HCT116 (cell line): ENCODE measurements around the gene ACSF2. TPM values are rescaled to one million over a fixed set of nuclear protein-coding genes. Genes with fewer than 3 reads are reported as not detected.

Source experiments
- ATAC-seq: fragments of 200-7000 bp; cut with Tn5 transposase; 2 replicates; pipeline ENCODE4 v1.9.1; 2020; ENCODE audit warnings: mild to moderate bottlenecking, moderate library complexity
- BruUV-seq: library from RNA; stranded (reverse); fragments of 400-500 nt; replicated peaks from 2 replicates; lab custom pipeline; 2021; lab: Mats Ljungman, UMichigan
- CTCF ChIA-PET: fragments of 300-600 bp; sonication (Branson Sonifier 250); formaldehyde crosslinking; loops from one replicate; lab custom pipeline; 2021; ENCODE audit warnings: antibody characterized with exemption; lab: Charles Lee
- POLR2A ChIA-PET: fragments of 300-600, 350-600 bp; sonication (Branson Sonifier 250); formaldehyde crosslinking; loops from one replicate; lab custom pipeline; 2021; ENCODE audit warnings: antibody characterized with exemption; lab: Charles Lee
- RAD21 ChIA-PET, 2 experiments: fragments of 300-600 bp; sonication (Branson Sonifier 250); formaldehyde crosslinking; loops; one replicate each; lab custom pipeline; 2023; ENCODE audit warnings: low total read pairs in 2 of 2; ENCODE audit not compliant: uncharacterized antibody in 2 of 2, unreplicated experiment in 2 of 2, low non-redundant PET in 1 of 2; lab: Charles Lee
- DNase-seq: peaks from one replicate; pipeline ENCODE4 v3.0.0-alpha.2; 2010; ENCODE audit warnings: low read depth, low spot score
- H2AFZ ChIP-seq: fragments of 200-600 bp; shearing (Covaris generic), sonication (generic); 2 replicates; pipeline ENCODE4 v1.6.1; 2017; ENCODE audit warnings: low read depth, mixed run types, mixed read lengths, antibody characterized with exemption, low read length; ENCODE audit not compliant: poor library complexity, severe bottlenecking
- H3K27ac ChIP-seq: 2 replicates; pipeline ENCODE4 v1.5.1; 2012; ENCODE audit warnings: low read depth, low read length
- H3K27me3 ChIP-seq: fragments of 200-600 bp; sonication (generic); 2 replicates; pipeline ENCODE4 v1.6.1; 2016; ENCODE audit warnings: mixed run types, low read length, mixed read lengths; ENCODE audit not compliant: insufficient read depth
- H3K36me3 ChIP-seq, 2 experiments: fragments of 200-500 bp in 1 of 2; fragments of 200-600 bp in 1 of 2; sonication (Bioruptor generic) in 1 of 2; sonication (generic) in 1 of 2; 2 replicates each; pipeline versions ENCODE4 v1.5.1 to v1.6.1; 2014 to 2016; ENCODE audit warnings: low read length in 2 of 2, inconsistent platforms in 1 of 2, mixed read lengths in 1 of 2, mixed run types in 1 of 2; ENCODE audit not compliant: insufficient read depth in 2 of 2, control insufficient read depth in 1 of 2
- H3K4me1 ChIP-seq, 2 experiments: fragments of 200-600 bp in 1 of 2; sonication (generic) in 1 of 2; 2 replicates each; pipeline versions ENCODE4 v1.5.1 to v1.6.1; 2012 to 2017; ENCODE audit warnings: low read length in 2 of 2, inconsistent platforms in 1 of 2, mild to moderate bottlenecking in 1 of 2, mixed read lengths in 1 of 2, mixed run types in 1 of 2, moderate library complexity in 1 of 2; ENCODE audit not compliant: insufficient read depth in 2 of 2, control insufficient read depth in 1 of 2
- H3K4me2 ChIP-seq: fragments of 200-600 bp; sonication (generic); 2 replicates; pipeline ENCODE4 v1.6.1; 2017; ENCODE audit warnings: mixed run types, low read length, mixed read lengths
- H3K4me3 ChIP-seq, 2 experiments: fragments of 200-600 bp in 1 of 2; sonication (generic) in 1 of 2; replicated peaks in 1 of 2; 2 replicates each; pipeline ENCODE4 v1.5.1; 2011 to 2016; ENCODE audit warnings: low read length in 2 of 2, control low read depth in 1 of 2, low read depth in 1 of 2, mild to moderate bottlenecking in 1 of 2, mixed read lengths in 1 of 2, mixed run types in 1 of 2
- H3K79me2 ChIP-seq: fragments of 200-600 bp; sonication (generic); 2 replicates; pipeline ENCODE4 v1.6.1; 2017; ENCODE audit warnings: mild to moderate bottlenecking, mixed run types, low read length, moderate library complexity, mixed read lengths; ENCODE audit not compliant: insufficient read depth
- H3K9ac ChIP-seq: fragments of 200-600 bp; sonication (generic); 2 replicates; pipeline ENCODE4 v1.6.1; 2016; ENCODE audit warnings: low read length, mixed read lengths
- H3K9me2 ChIP-seq: fragments of 200-600 bp; sonication (generic), shearing (Covaris generic); 2 replicates; pipeline ENCODE4 v1.6.1; 2017; ENCODE audit warnings: mixed run types, mild to moderate bottlenecking, moderate library complexity; ENCODE audit not compliant: insufficient read depth
- H3K9me3 ChIP-seq, 2 experiments: fragments of 200-500 bp in 1 of 2; fragments of 200-600 bp in 1 of 2; sonication (Bioruptor generic) in 1 of 2; sonication (generic) in 1 of 2; 2 replicates each; pipeline ENCODE4 v1.6.1; 2014 to 2017; ENCODE audit warnings: low read length in 2 of 2, mixed read lengths in 2 of 2, inconsistent platforms in 1 of 2, low read depth in 1 of 2, mild to moderate bottlenecking in 1 of 2, mixed run types in 1 of 2, moderate library complexity in 1 of 2; ENCODE audit not compliant: control insufficient read depth in 1 of 2, insufficient read depth in 1 of 2
- H4K20me1 ChIP-seq: fragments of 200-600 bp; sonication (generic), shearing (Covaris generic); 2 replicates; pipeline ENCODE4 v1.6.1; 2017; ENCODE audit warnings: mixed run types, mild to moderate bottlenecking, moderate library complexity; ENCODE audit not compliant: insufficient read depth
- CBX3 ChIP-seq: IDR thresholded peaks from 2 replicates; pipeline ENCODE4 v1.6.1; 2012; ENCODE audit warnings: low read depth
- EZH2 ChIP-seq: fragments of 200-600 bp; sonication (generic); IDR thresholded peaks from 2 replicates; pipeline ENCODE4 v1.6.1; 2017; ENCODE audit warnings: antibody characterized with exemption, mixed run types
- EZH2phosphoT487 ChIP-seq: fragments of 200-600 bp; IDR thresholded peaks from 2 replicates; pipeline ENCODE4 v1.6.1; 2018; ENCODE audit warnings: antibody characterized with exemption, borderline replicate concordance
- JUND ChIP-seq: IDR thresholded peaks from 2 replicates; pipeline ENCODE4 v1.6.1; 2012
- POLR2A ChIP-seq: IDR thresholded peaks from 2 replicates; pipeline ENCODE4 v1.7.0; 2011; ENCODE audit warnings: borderline replicate concordance; ENCODE audit not compliant: insufficient read depth, insufficient read length; ENCODE audit errors: extremely low read depth
- RAD21 ChIP-seq: IDR thresholded peaks from 2 replicates; pipeline ENCODE4 v1.6.1; 2012; ENCODE audit warnings: low read depth, mild to moderate bottlenecking
- SIN3A ChIP-seq: IDR thresholded peaks from 2 replicates; pipeline ENCODE4 v1.6.1; 2012; ENCODE audit warnings: low read depth
- SP1 ChIP-seq: IDR thresholded peaks from 2 replicates; pipeline ENCODE4 v1.6.1; 2012; ENCODE audit warnings: low read depth
- SRF ChIP-seq: IDR thresholded peaks from 2 replicates; pipeline ENCODE4 v1.6.1; 2012; ENCODE audit warnings: low read depth
- TCF7L2 ChIP-seq: IDR thresholded peaks from 2 replicates; pipeline ENCODE4 v1.7.0; 2011; ENCODE audit warnings: borderline replicate concordance, inconsistent platforms; ENCODE audit not compliant: insufficient read depth, insufficient read length; ENCODE audit errors: extremely low read depth
- YY1 ChIP-seq: IDR thresholded peaks from 2 replicates; pipeline ENCODE4 v1.6.1; 2011; ENCODE audit warnings: low read length, low read depth, moderate library complexity, mild to moderate bottlenecking; ENCODE audit not compliant: insufficient replicate concordance; ENCODE audit errors: extremely low read depth
- ZFX ChIP-seq: fragments of 450-650 bp; IDR thresholded peaks from 2 replicates; pipeline ENCODE4 v1.6.1; 2017
- ZNF274 ChIP-seq: fragments of 200-500 bp; sonication (Bioruptor generic); IDR thresholded peaks from 2 replicates; pipeline ENCODE4 v1.6.1; 2014; ENCODE audit warnings: mild to moderate bottlenecking, low read depth, low read length, inconsistent platforms
- intact Hi-C: fragments of 100-400 bp; cut with micrococcal nuclease; formaldehyde crosslinking; loops from 2 replicates; pipeline ENCODE4 v1.10.0; 2022
- total RNA-seq: library from RNA; stranded (reverse); gene quantifications from one replicate; pipeline ENCODE4 v1.2.1, GENCODE V29; 2021; ENCODE audit not compliant: unreplicated experiment
- TF ChIP-seq, protein P1 (sequence below): IDR thresholded peaks from 2 replicates; pipeline ENCODE4 v1.6.1; 2012

Gene ACSF2
- total RNA-seq, 1 experiment from 2014 or later = 52.4 TPM

DNA sequence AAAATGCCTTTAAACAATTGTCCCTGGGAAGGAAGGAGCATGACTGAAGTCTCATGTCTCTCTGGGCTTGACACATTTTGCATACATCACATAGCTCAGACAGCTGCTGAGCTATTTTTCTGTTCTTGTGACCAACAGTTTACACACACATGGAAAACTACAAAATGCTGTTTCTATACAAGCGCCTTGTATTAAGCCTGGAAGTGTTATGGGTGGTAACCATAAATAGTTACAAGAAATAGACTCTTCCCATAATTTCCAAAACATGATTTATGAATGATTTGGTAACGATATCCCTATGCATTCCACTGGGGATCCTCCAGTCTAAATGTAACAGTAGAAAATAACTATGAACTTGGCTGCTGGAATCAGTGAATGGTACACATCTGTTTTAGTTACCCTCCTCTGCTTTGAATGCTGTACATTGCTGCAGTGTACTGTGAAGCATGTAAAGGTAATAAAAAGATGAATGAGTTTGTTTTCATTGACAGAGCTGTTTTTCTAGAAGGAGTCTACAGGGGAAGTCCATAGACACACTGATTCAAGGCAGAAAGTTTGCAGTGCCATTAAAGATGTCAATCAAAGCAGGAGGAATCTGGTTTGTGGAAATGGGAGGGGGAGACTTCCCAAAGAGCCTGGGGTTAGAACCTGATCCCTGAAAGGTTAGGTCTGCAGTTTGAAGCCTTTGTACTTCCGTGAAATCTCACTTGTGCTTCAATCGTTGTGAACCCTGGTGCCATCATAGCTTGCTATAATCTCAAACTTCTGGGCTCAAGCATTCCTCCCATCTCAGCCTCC is 5.0 kb downstream of the ACSF2 start:
- H3K9me3 ChIP-seq = no peaks in the 10 kb centered on the region
- H3K4me2 ChIP-seq = no peak overlapping the region
- peaks cover 3 to 17% of the 10 kb centered on the region in 2 experiments; a peak in 3 of 4 replicates for H3K4me1 ChIP-seq
- H3K4me3 ChIP-seq = no peak overlapping the region
- POLR2A ChIA-PET = no interaction called here
- no peak overlapping the region for H3K9ac ChIP-seq
- H3K27me3 ChIP-seq = no peaks in the 10 kb centered on the region
- no peaks in the 10 kb centered on the region for H3K9me2 ChIP-seq
- no peaks in the 10 kb centered on the region; a peak in 1 of 4 replicates for H3K36me3 ChIP-seq
- no peak overlapping the region for H3K27ac ChIP-seq
- H4K20me1 ChIP-seq = no peaks in the 10 kb centered on the region
- intact Hi-C loops = no loop called here
- DNase-seq = no peak
- ATAC-seq = no peak
- RAD21 ChIA-PET = no interaction called here
- no TSS peak for BruUV-seq
- no peak overlapping the region for H2AFZ ChIP-seq
- no peak for TF ChIP-seq EZH2
- no peak for TF ChIP-seq SRF
- no peak for TF ChIP-seq SIN3A
- TF ChIP-seq EZH2phosphoT487 = no peak
- no peak for TF ChIP-seq POLR2A
- no peak for TF ChIP-seq TCF7L2
- no peak for TF ChIP-seq YY1
- TF ChIP-seq JUND = no peak
- TF ChIP-seq ZNF274 = no peak
- TF ChIP-seq RAD21 = no peak
- no peak for TF ChIP-seq ZFX
- TF ChIP-seq, protein P1, sequence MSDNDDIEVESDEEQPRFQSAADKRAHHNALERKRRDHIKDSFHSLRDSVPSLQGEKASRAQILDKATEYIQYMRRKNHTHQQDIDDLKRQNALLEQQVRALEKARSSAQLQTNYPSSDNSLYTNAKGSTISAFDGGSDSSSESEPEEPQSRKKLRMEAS = no peak
- TF ChIP-seq CBX3 = no peak
- no peak for TF ChIP-seq SP1
- 0 out of 2 replicates have a peak, but pooled peaks cover 7% of the 10 kb centered on the region for H3K79me2 ChIP-seq
- CTCF ChIA-PET = interaction anchor here (1.3 kb wide), 1 partner anchor 48 kb away, joined by 3 read pairs; no protein-coding TSS in a partner anchor
